SK-N-SH (cell line): ENCODE measurements around the gene SLC2A11. TPM values are rescaled to one million over a fixed set of nuclear protein-coding genes. Genes with fewer than 3 reads are reported as not detected.

Experiments
- CTCF ChIA-PET: fragments of 300-600, 350-600 bp; formaldehyde crosslinking; extraction: SDS; loops from one replicate; lab custom pipeline; 2021; lab: Yijun Ruan, JAX
- POLR2A ChIA-PET: fragments of 350-600 bp; sonication (Branson Sonifier 250); formaldehyde crosslinking; extraction: SDS; loops from one replicate; lab custom pipeline; 2020; ENCODE audit warnings: antibody characterized with exemption, inconsistent platforms; lab: Yijun Ruan, JAX
- DNase-seq: peaks from one replicate; pipeline ENCODE4 v3.0.0; 2012
- H2AFZ ChIP-seq: fragments of 200-600 bp; sonication (generic); 2 replicates; pipeline ENCODE4 v1.8.1; 2016; ENCODE audit warnings: antibody characterized with exemption, mild to moderate bottlenecking, low read depth
- H3F3A ChIP-seq: fragments of 200-600 bp; sonication (generic); replicated peaks from 2 replicates; pipeline ENCODE3; 2016; ENCODE audit warnings: antibody characterized with exemption, mild to moderate bottlenecking; ENCODE audit not compliant: insufficient read depth
- H3K27ac ChIP-seq, 2 experiments: fragments of 200-500 bp in 1 of 2; fragments of 200-600 bp in 1 of 2; sonication (Bioruptor generic) in 1 of 2; sonication (generic), shearing (Covaris generic) in 1 of 2; 2 replicates each; pipeline versions ENCODE4 v1.5.1 to v1.6.1; 2014 to 2016; ENCODE audit warnings: low read depth in 2 of 2, inconsistent platforms in 1 of 2, low read length in 1 of 2, mild to moderate bottlenecking in 1 of 2, mixed read lengths in 1 of 2
- H3K27me3 ChIP-seq: fragments of 200-600 bp; sonication (generic), shearing (Covaris generic); 2 replicates; pipeline ENCODE4 v1.6.1; 2016; ENCODE audit warnings: mixed run types; ENCODE audit not compliant: insufficient read depth
- H3K36me3 ChIP-seq, 2 experiments: fragments of 200-500 bp in 1 of 2; fragments of 200-600 bp in 1 of 2; sonication (Bioruptor generic) in 1 of 2; sonication (generic) in 1 of 2; replicated peaks in 1 of 2; 2 replicates each; pipeline versions ENCODE3 to v1.5.1; 2014 to 2016; ENCODE audit warnings: low read length in 1 of 2, mild to moderate bottlenecking in 1 of 2; ENCODE audit not compliant: insufficient read depth in 2 of 2, control insufficient read depth in 1 of 2
- H3K4me1 ChIP-seq, 2 experiments: fragments of 200-500 bp in 1 of 2; fragments of 200-600 bp in 1 of 2; sonication (Bioruptor generic) in 1 of 2; sonication (generic), shearing (Covaris generic) in 1 of 2; 2 replicates each; pipeline versions ENCODE4 v1.5.1 to v1.6.1; 2014 to 2016; ENCODE audit warnings: low read depth in 1 of 2, low read length in 1 of 2, mixed run types in 1 of 2; ENCODE audit not compliant: insufficient read depth in 2 of 2, control insufficient read depth in 1 of 2
- H3K4me2 ChIP-seq: fragments of 200-600 bp; sonication (generic), shearing (Covaris generic); 2 replicates; pipeline ENCODE4 v1.6.1; 2017; ENCODE audit warnings: mixed run types
- H3K4me3 ChIP-seq, 2 experiments: fragments of 200-500 bp in 1 of 2; fragments of 200-600 bp in 1 of 2; sonication (Bioruptor generic) in 1 of 2; sonication (generic), shearing (Covaris generic) in 1 of 2; 2 replicates each; pipeline versions ENCODE4 v1.5.1 to v1.8.1; 2014 to 2016; ENCODE audit warnings: low read depth in 2 of 2, inconsistent platforms in 1 of 2, low read length in 1 of 2, mild to moderate bottlenecking in 1 of 2, mixed read lengths in 1 of 2, moderate library complexity in 1 of 2
- H3K79me2 ChIP-seq: fragments of 200-600 bp; sonication (generic); 2 replicates; pipeline ENCODE4 v1.8.1; 2017; ENCODE audit warnings: mild to moderate bottlenecking; ENCODE audit not compliant: insufficient read depth
- H3K9ac ChIP-seq: fragments of 200-600 bp; sonication (generic); 2 replicates; pipeline ENCODE4 v1.6.1; 2017; ENCODE audit warnings: mixed run types
- H3K9me2 ChIP-seq: fragments of 200-600 bp; sonication (generic); 2 replicates; pipeline ENCODE4 v1.6.1; 2017; ENCODE audit warnings: mixed run types
- H3K9me3 ChIP-seq: fragments of 200-600 bp; sonication (generic); 2 replicates; pipeline ENCODE4 v1.6.1; 2017; ENCODE audit warnings: mixed run types, mild to moderate bottlenecking, moderate library complexity
- H4K20me1 ChIP-seq: fragments of 200-600 bp; sonication (generic); 2 replicates; pipeline ENCODE4 v1.6.1; 2017; ENCODE audit warnings: mild to moderate bottlenecking, mixed run types; ENCODE audit not compliant: insufficient read depth
- JUND ChIP-seq: IDR thresholded peaks from 2 replicates; pipeline ENCODE4 v1.4.0; 2012
- MEF2A ChIP-seq: IDR thresholded peaks from 2 replicates; pipeline ENCODE4 v1.4.0; 2012; ENCODE audit warnings: low read depth, borderline replicate concordance
- RAD21 ChIP-seq: IDR thresholded peaks from 2 replicates; pipeline ENCODE4 v1.6.1; 2012; ENCODE audit warnings: mild to moderate bottlenecking, low read length
- SIN3A ChIP-seq: IDR thresholded peaks from 2 replicates; pipeline ENCODE4 v1.6.1; 2012; ENCODE audit warnings: low read depth, mild to moderate bottlenecking, low read length, moderate library complexity, borderline replicate concordance
- TAF1 ChIP-seq: IDR thresholded peaks from 2 replicates; pipeline ENCODE4 v1.6.1; 2012; ENCODE audit warnings: low read depth, mild to moderate bottlenecking, low read length, moderate library complexity, borderline replicate concordance
- TCF12 ChIP-seq: IDR thresholded peaks from 2 replicates; pipeline ENCODE4 v1.4.0; 2012
- WGBS: methylation state at CpG from one replicate; pipeline ENCODE4 v1.1.6; 2017; ENCODE audit warnings: low lambda C conversion rate; 5-methylcytosine and 5-hydroxymethylcytosine counted together
- polyA plus RNA-seq, 3 experiments: library from polyadenylated mRNA; depleted of rRNA; stranded (reverse); fragments of >200 nt; gene quantifications; 2 replicates each; pipeline ENCODE4 v1.2.3, GENCODE V29; 2012
- TF ChIP-seq, protein P1 (sequence below): IDR thresholded peaks from 2 replicates; pipeline ENCODE4 v1.4.0; 2012; ENCODE audit warnings: low read depth, borderline replicate concordance
- TF ChIP-seq, protein P2 (sequence below): IDR thresholded peaks from 2 replicates; pipeline ENCODE4 v1.4.0; 2012; ENCODE audit warnings: low read depth
- TF ChIP-seq, protein P3 (sequence below): fragments of 150-350 bp; IDR thresholded peaks from 2 replicates; pipeline ENCODE4 v1.6.1; 2016; ENCODE audit warnings: mild to moderate bottlenecking, low read depth, low read length
- TF ChIP-seq, protein P4 (sequence below): fragments of 200-600 bp; sonication (generic); IDR thresholded peaks from 2 replicates; pipeline ENCODE4 v1.6.1; 2017; ENCODE audit warnings: antibody characterized with exemption, mild to moderate bottlenecking, moderate library complexity
- TF ChIP-seq, protein P5 (sequence below): IDR thresholded peaks from 2 replicates; pipeline ENCODE4; 2012
- TF ChIP-seq, protein P6 (sequence below): IDR thresholded peaks from 2 replicates; pipeline ENCODE4 v1.6.1; 2012; ENCODE audit warnings: mild to moderate bottlenecking, low read depth, low read length, moderate library complexity

Gene SLC2A11
- polyA plus RNA-seq, 1 of the 3 experiments (the other 2 are of a cell fraction) = 21.8 TPM

DNA sequence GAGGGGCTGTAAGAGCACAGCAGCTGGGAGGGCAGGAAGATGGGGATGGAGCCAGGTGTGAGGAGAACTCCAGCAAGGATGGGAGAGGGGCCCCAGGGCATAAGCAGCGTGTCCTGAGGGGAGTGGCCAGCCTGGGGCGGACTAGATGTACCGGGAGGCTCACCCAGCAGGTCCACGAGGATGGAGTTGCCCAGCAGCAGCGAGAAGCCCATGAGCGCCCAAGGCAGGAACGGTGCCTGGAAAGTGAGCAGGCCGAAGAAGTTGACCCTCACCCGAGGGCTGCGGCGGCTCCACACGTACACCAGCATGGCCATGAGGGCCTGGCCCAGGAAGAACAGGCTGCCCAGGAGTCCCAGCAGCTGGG, 20.2 kb upstream of the SLC2A11 start (continued):
- TF ChIP-seq, protein P1, sequence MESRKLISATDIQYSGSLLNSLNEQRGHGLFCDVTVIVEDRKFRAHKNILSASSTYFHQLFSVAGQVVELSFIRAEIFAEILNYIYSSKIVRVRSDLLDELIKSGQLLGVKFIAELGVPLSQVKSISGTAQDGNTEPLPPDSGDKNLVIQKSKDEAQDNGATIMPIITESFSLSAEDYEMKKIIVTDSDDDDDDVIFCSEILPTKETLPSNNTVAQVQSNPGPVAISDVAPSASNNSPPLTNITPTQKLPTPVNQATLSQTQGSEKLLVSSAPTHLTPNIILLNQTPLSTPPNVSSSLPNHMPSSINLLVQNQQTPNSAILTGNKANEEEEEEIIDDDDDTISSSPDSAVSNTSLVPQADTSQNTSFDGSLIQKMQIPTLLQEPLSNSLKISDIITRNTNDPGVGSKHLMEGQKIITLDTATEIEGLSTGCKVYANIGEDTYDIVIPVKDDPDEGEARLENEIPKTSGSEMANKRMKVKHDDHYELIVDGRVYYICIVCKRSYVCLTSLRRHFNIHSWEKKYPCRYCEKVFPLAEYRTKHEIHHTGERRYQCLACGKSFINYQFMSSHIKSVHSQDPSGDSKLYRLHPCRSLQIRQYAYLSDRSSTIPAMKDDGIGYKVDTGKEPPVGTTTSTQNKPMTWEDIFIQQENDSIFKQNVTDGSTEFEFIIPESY = no peak
- TF ChIP-seq JUND = no peak
- TF ChIP-seq, protein P2, sequence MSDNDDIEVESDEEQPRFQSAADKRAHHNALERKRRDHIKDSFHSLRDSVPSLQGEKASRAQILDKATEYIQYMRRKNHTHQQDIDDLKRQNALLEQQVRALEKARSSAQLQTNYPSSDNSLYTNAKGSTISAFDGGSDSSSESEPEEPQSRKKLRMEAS = no peak
- TF ChIP-seq TCF12 = no peak
- no peak for TF ChIP-seq RAD21
- TF ChIP-seq, protein P3, sequence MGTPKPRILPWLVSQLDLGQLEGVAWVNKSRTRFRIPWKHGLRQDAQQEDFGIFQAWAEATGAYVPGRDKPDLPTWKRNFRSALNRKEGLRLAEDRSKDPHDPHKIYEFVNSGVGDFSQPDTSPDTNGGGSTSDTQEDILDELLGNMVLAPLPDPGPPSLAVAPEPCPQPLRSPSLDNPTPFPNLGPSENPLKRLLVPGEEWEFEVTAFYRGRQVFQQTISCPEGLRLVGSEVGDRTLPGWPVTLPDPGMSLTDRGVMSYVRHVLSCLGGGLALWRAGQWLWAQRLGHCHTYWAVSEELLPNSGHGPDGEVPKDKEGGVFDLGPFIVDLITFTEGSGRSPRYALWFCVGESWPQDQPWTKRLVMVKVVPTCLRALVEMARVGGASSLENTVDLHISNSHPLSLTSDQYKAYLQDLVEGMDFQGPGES = no peak
- TF ChIP-seq SIN3A = no peak
- TF ChIP-seq MEF2A = no peak

DNA sequence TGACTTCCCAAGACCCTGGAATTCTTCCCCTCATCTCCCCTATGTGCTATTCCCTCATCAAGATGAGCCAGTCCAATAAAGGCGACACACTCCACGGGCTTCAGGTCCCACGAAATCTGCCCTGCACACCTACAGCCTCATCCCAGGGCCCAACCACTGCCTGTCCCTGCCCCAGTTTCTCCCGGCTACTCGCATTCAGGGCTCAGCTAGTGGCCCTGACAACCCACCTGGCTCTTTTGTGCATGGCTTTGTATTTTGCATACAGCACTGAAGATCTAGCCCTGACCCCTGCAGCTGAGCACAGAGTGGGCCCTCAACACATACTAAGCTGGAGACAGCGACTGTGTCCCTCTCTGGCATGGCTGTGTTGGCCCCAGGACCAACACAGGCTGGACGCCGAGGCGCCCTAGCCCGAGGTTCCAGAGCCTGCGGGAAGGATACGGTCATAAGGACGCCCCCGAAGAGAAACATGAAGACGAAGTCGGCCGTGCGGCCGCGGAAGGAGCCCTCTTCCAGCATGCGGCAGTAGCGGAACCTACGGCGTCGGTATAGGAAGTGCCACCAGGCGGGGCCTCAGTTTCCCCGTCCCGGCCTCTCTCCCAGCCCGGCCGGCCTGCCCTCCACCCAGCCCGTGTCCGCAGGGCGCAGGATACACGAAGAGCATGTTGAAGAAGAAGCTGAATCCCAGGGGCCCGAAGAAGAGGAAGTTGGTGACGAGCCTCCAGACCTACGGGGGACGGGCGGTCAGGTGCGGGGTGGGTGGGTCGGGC, 19.6 kb upstream of the SLC2A11 start:
- 95% methylated on average over 41 of the region's 41 CpGs for WGBS
- no peak overlapping the region for H3K27ac ChIP-seq
- H2AFZ ChIP-seq = no peak overlapping the region
- CTCF ChIA-PET = interaction anchor here (1.1 kb wide), 1 partner anchor 11 kb away, joined by 4 read pairs; no protein-coding TSS in a partner anchor
- POLR2A ChIA-PET = no interaction called here
- H3K9me3 ChIP-seq = no peaks in the 10 kb centered on the region
- no peaks in the 10 kb centered on the region for H3F3A ChIP-seq
- no peaks in the 10 kb centered on the region for H3K9me2 ChIP-seq
- H3K27me3 ChIP-seq = no peaks in the 10 kb centered on the region
- H3K79me2 ChIP-seq = no peaks in the 10 kb centered on the region
- DNase-seq = peak; percentile 10
- no peak for TF ChIP-seq TAF1
- TF ChIP-seq, protein P4, sequence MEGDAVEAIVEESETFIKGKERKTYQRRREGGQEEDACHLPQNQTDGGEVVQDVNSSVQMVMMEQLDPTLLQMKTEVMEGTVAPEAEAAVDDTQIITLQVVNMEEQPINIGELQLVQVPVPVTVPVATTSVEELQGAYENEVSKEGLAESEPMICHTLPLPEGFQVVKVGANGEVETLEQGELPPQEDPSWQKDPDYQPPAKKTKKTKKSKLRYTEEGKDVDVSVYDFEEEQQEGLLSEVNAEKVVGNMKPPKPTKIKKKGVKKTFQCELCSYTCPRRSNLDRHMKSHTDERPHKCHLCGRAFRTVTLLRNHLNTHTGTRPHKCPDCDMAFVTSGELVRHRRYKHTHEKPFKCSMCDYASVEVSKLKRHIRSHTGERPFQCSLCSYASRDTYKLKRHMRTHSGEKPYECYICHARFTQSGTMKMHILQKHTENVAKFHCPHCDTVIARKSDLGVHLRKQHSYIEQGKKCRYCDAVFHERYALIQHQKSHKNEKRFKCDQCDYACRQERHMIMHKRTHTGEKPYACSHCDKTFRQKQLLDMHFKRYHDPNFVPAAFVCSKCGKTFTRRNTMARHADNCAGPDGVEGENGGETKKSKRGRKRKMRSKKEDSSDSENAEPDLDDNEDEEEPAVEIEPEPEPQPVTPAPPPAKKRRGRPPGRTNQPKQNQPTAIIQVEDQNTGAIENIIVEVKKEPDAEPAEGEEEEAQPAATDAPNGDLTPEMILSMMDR = no peak
- TF ChIP-seq, protein P5, sequence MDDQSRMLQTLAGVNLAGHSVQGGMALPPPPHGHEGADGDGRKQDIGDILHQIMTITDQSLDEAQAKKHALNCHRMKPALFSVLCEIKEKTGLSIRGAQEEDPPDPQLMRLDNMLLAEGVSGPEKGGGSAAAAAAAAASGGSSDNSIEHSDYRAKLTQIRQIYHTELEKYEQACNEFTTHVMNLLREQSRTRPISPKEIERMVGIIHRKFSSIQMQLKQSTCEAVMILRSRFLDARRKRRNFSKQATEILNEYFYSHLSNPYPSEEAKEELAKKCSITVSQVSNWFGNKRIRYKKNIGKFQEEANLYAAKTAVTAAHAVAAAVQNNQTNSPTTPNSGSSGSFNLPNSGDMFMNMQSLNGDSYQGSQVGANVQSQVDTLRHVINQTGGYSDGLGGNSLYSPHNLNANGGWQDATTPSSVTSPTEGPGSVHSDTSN = no peak
- TF ChIP-seq, protein P6, sequence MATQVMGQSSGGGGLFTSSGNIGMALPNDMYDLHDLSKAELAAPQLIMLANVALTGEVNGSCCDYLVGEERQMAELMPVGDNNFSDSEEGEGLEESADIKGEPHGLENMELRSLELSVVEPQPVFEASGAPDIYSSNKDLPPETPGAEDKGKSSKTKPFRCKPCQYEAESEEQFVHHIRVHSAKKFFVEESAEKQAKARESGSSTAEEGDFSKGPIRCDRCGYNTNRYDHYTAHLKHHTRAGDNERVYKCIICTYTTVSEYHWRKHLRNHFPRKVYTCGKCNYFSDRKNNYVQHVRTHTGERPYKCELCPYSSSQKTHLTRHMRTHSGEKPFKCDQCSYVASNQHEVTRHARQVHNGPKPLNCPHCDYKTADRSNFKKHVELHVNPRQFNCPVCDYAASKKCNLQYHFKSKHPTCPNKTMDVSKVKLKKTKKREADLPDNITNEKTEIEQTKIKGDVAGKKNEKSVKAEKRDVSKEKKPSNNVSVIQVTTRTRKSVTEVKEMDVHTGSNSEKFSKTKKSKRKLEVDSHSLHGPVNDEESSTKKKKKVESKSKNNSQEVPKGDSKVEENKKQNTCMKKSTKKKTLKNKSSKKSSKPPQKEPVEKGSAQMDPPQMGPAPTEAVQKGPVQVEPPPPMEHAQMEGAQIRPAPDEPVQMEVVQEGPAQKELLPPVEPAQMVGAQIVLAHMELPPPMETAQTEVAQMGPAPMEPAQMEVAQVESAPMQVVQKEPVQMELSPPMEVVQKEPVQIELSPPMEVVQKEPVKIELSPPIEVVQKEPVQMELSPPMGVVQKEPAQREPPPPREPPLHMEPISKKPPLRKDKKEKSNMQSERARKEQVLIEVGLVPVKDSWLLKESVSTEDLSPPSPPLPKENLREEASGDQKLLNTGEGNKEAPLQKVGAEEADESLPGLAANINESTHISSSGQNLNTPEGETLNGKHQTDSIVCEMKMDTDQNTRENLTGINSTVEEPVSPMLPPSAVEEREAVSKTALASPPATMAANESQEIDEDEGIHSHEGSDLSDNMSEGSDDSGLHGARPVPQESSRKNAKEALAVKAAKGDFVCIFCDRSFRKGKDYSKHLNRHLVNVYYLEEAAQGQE = no peak
- H3K9ac ChIP-seq = no peak overlapping the region
- peaks cover 0 to 30% of the 10 kb centered on the region in 2 experiments; a peak in 1 of 4 replicates for H3K4me1 ChIP-seq
- no peak overlapping the region for H3K4me3 ChIP-seq
- H3K36me3 ChIP-seq = peaks cover 0 to 38% of the 10 kb centered on the region in 2 experiments
- H3K4me2 ChIP-seq = no peak overlapping the region
- H4K20me1 ChIP-seq = no peaks in the 10 kb centered on the region
